PC-9 (cell line): ENCODE results near the gene CLDN19. TPM values are rescaled to one million over a fixed set of nuclear protein-coding genes. Genes with fewer than 3 reads are reported as not detected.

Experiments used
- BruUV-seq: library from RNA; stranded (reverse); fragments of 400-500 nt; replicated peaks from 2 replicates; lab custom pipeline; 2021; lab: Mats Ljungman, UMichigan
- CTCF ChIA-PET: fragments of 300-600 bp; sonication (Branson Sonifier 250); formaldehyde crosslinking; loops from one replicate; lab custom pipeline; 2022; ENCODE audit warnings: antibody characterized with exemption; lab: Charles Lee
- POLR2A ChIA-PET: fragments of 300-600 bp; sonication (Branson Sonifier 250); formaldehyde crosslinking; loops from one replicate; lab custom pipeline; 2022; ENCODE audit warnings: antibody characterized with exemption; ENCODE audit not compliant: unreplicated experiment; lab: Charles Lee
- DNase-seq, 2 experiments: peaks; one replicate each; pipeline versions ENCODE4 v3.0.0 to v3.0.0-alpha.2; 2015 to 2022; ENCODE audit warnings: mixed read lengths in 1 of 2
- H2AFZ ChIP-seq: fragments of 200-600 bp; sonication (generic); 2 replicates; pipeline ENCODE4 v1.8.1; 2017; ENCODE audit warnings: antibody characterized with exemption
- H3F3A ChIP-seq: fragments of 200-600 bp; sonication (generic); 2 replicates; pipeline ENCODE4 v1.8.1; 2017; ENCODE audit warnings: antibody characterized with exemption, mild to moderate bottlenecking, low read depth; ENCODE audit not compliant: insufficient read depth
- H3K27ac ChIP-seq: fragments of 200-600 bp; sonication (generic); 2 replicates; pipeline ENCODE4 v1.6.1; 2016; ENCODE audit warnings: mixed run types
- H3K27me3 ChIP-seq: fragments of 200-600 bp; sonication (generic); 2 replicates; pipeline ENCODE4 v1.6.1; 2016; ENCODE audit warnings: low read depth, mixed run types; ENCODE audit not compliant: insufficient read depth
- H3K36me3 ChIP-seq: fragments of 200-600 bp; sonication (generic); 2 replicates; pipeline ENCODE4 v1.6.1; 2016; ENCODE audit warnings: low read depth, mixed run types
- H3K4me1 ChIP-seq: fragments of 200-600 bp; sonication (generic); replicated peaks from 2 replicates; pipeline ENCODE4 v1.6.1; 2016; ENCODE audit warnings: mixed run types; ENCODE audit not compliant: insufficient read depth
- H3K4me2 ChIP-seq: fragments of 200-600 bp; sonication (generic); 2 replicates; pipeline ENCODE4 v1.6.1; 2017; ENCODE audit warnings: mixed run types
- H3K4me3 ChIP-seq: fragments of 200-600 bp; sonication (generic); 2 replicates; pipeline ENCODE4 v1.6.1; 2016; ENCODE audit warnings: mixed run types
- H3K79me2 ChIP-seq: fragments of 200-600 bp; sonication (generic); 2 replicates; pipeline ENCODE4 v1.6.1; 2017; ENCODE audit warnings: low read depth, mixed run types
- H3K9me2 ChIP-seq: fragments of 200-600 bp; sonication (generic); 2 replicates; pipeline ENCODE4 v1.8.1; 2017; ENCODE audit warnings: mild to moderate bottlenecking; ENCODE audit not compliant: insufficient read depth
- H3K9me3 ChIP-seq: fragments of 200-600 bp; sonication (generic); 2 replicates; pipeline ENCODE4 v1.8.1; 2016; ENCODE audit warnings: low read depth; ENCODE audit not compliant: insufficient read depth
- H4K20me1 ChIP-seq: fragments of 200-600 bp; sonication (generic); 2 replicates; pipeline ENCODE4 v1.8.1; 2017; ENCODE audit not compliant: insufficient read depth
- EZH2 ChIP-seq: fragments of 200-600 bp; sonication (generic); IDR thresholded peaks from 2 replicates; pipeline ENCODE4 v1.8.0; 2017; ENCODE audit warnings: antibody characterized with exemption, low read depth
- intact Hi-C: fragments of 100-400 bp; cut with micrococcal nuclease; formaldehyde crosslinking; loops from one replicate; pipeline ENCODE4 v1.10.0; 2022; ENCODE audit not compliant: unreplicated experiment
- total RNA-seq: library from RNA; stranded (reverse); gene quantifications from 2 replicates; pipeline ENCODE4 v1.2.3, GENCODE V29; 2021
- TF ChIP-seq, protein P1 (sequence below): fragments of 200-600 bp; sonication (generic); conservative IDR thresholded peaks from 2 replicates; pipeline ENCODE4 v1.6.1; 2017; ENCODE audit warnings: mixed run types, antibody characterized with exemption, mild to moderate bottlenecking, moderate library complexity

Gene CLDN19
- total RNA-seq, 1 experiment from 2014 or later, result not detected

DNA sequence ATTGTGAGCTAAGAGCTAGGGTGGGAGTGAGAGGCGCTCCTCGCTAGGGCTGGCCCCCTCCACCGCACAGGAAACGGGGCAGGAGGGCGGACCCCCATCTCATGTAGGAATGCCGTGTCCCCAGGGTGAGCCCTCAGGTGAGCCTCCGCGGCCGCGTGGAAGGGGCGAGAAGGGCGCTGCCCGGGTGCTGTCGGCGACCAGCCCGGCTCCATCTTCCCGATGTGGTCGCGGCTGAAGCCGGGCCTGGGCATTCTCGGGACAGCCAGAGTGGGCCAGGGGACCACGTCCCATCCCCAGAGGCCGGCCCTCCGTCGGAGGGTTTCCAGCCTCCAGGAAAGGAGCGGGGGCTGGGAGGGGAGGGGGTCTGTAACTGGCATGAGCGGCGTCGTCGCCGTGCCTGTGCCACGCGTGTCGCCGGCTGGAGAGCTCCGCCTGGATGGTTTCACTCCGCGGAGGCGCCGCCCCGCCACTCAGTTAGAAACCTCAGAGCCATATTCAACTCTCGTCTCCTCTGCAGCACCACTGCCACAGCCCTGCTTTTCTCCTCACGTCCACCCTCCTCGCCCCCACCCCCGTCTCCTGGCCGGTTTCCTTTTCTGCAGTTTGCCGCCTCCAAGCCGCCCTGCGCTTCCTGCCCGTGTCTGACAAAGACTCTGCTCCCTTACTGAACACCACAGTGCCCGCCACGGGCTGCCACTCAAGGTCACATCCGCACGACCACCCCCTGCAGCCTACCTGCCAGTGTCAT is 45.1 kb upstream of the CLDN19 start, which contains the start of gene TMEM269:
Gene TMEM269, plus strand, starts transcription at position 46 of the 748 bp plus-strand sequence. CDS start 4,903 bp downstream, outside the sequence.
- POLR2A ChIA-PET, result no interaction called here
- Histone ChIP-seq H3K79me2 (no peaks in the 10 kb centered on the region), H3K27me3 (no peaks in the 10 kb centered on the region), H3K9me2 (no peaks in the 10 kb centered on the region; the same call in 1 of the 2 replicates), H3K4me1 (no peaks in the 10 kb centered on the region), H3F3A (no peaks in the 10 kb centered on the region), H3K4me2 (no peak within 1 kb of the TSS), H3K36me3 (no peaks in the 10 kb centered on the region), H2AFZ (no peak within 1 kb of the TSS), H3K27ac (no peak within 1 kb of the TSS), H4K20me1 (no peaks in the 10 kb centered on the region), H3K9me3 (no peaks in the 10 kb centered on the region), H3K4me3 (no peak within 1 kb of the TSS)
- CTCF ChIA-PET, result no interaction called here
- no peak for DNase-seq
- no TSS peak for BruUV-seq
- intact Hi-C loops, result no loop called here
- TF ChIP-seq EZH2, result no peak
- TF ChIP-seq, protein P1, sequence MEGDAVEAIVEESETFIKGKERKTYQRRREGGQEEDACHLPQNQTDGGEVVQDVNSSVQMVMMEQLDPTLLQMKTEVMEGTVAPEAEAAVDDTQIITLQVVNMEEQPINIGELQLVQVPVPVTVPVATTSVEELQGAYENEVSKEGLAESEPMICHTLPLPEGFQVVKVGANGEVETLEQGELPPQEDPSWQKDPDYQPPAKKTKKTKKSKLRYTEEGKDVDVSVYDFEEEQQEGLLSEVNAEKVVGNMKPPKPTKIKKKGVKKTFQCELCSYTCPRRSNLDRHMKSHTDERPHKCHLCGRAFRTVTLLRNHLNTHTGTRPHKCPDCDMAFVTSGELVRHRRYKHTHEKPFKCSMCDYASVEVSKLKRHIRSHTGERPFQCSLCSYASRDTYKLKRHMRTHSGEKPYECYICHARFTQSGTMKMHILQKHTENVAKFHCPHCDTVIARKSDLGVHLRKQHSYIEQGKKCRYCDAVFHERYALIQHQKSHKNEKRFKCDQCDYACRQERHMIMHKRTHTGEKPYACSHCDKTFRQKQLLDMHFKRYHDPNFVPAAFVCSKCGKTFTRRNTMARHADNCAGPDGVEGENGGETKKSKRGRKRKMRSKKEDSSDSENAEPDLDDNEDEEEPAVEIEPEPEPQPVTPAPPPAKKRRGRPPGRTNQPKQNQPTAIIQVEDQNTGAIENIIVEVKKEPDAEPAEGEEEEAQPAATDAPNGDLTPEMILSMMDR, result no peak

DNA sequence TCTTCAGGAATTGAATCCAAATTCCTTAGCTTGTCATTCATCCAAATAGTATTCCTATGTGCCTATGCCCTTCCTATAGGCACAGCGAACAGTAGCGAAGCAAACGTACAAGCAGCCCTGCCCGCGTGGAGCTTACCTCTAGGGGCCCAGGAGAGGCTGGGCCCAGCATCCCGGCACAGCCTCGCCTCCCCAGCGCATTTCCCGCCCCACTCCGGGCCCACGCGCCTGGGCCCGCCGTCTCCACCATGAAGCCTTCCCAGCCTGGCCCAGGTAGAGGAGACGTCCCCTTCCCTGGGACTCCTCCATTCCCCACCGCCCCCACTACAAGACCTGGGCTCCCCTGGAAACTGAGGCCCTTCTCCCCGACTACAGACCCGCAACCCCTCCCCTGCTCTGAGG is 44.5 kb upstream of the CLDN19 start:
- CTCF ChIA-PET, result no interaction called here
- POLR2A ChIA-PET, result no interaction called here
- TF ChIP-seq, protein P1, result no peak
- TF ChIP-seq EZH2, result no peak

DNA sequence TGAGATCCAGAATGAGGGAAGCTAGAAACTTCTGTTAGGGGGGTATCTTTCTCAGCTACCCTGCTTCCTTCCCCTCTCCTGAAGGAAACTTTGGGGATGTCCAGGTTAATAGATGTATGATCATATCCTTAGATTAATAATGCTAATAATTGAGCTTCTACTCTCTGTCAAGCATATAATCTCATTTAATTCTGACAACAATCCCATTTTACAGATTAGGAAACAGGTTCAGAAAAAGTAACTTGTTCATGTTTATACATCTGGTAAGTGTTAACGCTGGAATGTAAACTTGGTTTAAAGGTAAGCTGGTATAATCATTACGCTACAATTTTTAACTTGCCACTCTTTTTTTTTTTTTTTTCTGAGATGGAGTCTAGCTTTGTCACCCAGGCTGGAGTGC is 43.1 kb upstream of the CLDN19 start:
- ChIA-PET CTCF (no interaction called here), POLR2A (no interaction called here)
- no peaks in the 10 kb centered on the region for H3K27me3 ChIP-seq
- H3K9me3 ChIP-seq, result no peaks in the 10 kb centered on the region
- BruUV-seq, result no TSS peak
- no peak overlapping the region for H2AFZ ChIP-seq
- no peaks in the 10 kb centered on the region for H3K4me1 ChIP-seq
- H3F3A ChIP-seq, result 0 out of 2 replicates have a peak, but pooled peaks cover 4% of the 10 kb centered on the region
- no peaks in the 10 kb centered on the region for H3K9me2 ChIP-seq
- H3K36me3 ChIP-seq, result no peaks in the 10 kb centered on the region
- H3K4me2 ChIP-seq, result no peak overlapping the region
- intact Hi-C loops, result no loop called here
- H3K79me2 ChIP-seq, result no peaks in the 10 kb centered on the region
- no peak overlapping the region for H3K4me3 ChIP-seq
- no peak for DNase-seq
- H3K27ac ChIP-seq, result no peak overlapping the region
- H4K20me1 ChIP-seq, result no peaks in the 10 kb centered on the region
- TF ChIP-seq, protein P1, result no peak
- no peak for TF ChIP-seq EZH2

More for the DNA sequence above, 44.5 kb upstream of the CLDN19 start:
- no peak overlapping the region for H3K4me2 ChIP-seq
- no peak overlapping the region for H3K27ac ChIP-seq
- no peaks in the 10 kb centered on the region for H4K20me1 ChIP-seq
- H3K9me3 ChIP-seq, result no peaks in the 10 kb centered on the region
- no peaks in the 10 kb centered on the region for H3K4me1 ChIP-seq
- BruUV-seq, result no TSS peak
- DNase-seq, result no peak
- intact Hi-C loops, result no loop called here
- H3K4me3 ChIP-seq, result no peak overlapping the region
- H3K36me3 ChIP-seq, result no peaks in the 10 kb centered on the region
- no peaks in the 10 kb centered on the region; the same call in 1 of the 2 replicates for H3K9me2 ChIP-seq
- no peaks in the 10 kb centered on the region for H3K79me2 ChIP-seq
- H3F3A ChIP-seq, result 0 out of 2 replicates have a peak, but pooled peaks cover 4% of the 10 kb centered on the region
- H2AFZ ChIP-seq, result no peak overlapping the region
- no peaks in the 10 kb centered on the region for H3K27me3 ChIP-seq
